ENCODE data around the gene SIRPB2. TPM values are rescaled to one million over a fixed set of nuclear protein-coding genes. Genes with fewer than 3 reads are reported as not detected.

The SIRPB2 gene
- total and polyA plus RNA-seq, 4 experiments from 2014 or later = not detected

DNA sequence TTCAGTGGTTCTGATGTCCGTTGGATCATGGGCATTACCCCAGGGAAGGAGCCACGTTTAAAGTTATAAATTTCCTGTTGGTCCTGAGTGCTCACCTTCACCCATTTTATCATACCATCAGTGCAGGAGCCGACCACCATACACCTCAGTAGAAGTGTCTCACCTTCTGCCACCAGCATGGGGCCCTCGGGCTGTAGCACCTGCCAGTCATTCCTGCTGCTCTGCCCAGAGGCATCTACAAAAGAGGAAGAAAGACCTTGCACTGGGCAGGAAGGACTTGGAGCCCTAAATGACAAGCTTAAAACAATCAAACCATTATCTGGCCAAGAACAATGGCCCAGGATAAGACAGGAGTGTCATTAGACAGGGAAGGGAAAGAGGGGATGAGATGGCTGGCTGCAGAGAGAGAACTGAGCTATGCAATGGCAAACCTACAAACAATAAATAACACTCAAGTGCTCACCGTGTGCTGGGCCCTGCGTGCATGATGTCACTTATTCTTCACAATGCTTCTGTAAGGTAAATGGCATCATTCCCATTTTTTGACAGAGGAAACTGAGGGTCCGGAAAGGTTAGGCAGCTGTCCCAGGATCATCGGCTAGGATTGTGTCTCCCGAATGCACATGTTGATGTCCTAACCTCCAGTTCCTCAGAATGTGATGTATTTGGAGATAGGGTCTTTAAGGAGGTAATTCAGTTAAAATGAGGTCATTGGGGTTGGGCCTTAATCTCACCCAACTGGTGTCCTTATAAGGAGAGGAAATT lies 11.2 kb downstream of the SIRPB2 start:
- Mint-ChIP-seq H3K36me3 (no peaks in the 10 kb centered on the region), H3K27me3 (peaks cover 33 to 34% of the 10 kb centered on the region in 2 donors)
- POLR2A ChIA-PET (ENCODE audit: partially characterized antibody) = no interaction called here

DNA sequence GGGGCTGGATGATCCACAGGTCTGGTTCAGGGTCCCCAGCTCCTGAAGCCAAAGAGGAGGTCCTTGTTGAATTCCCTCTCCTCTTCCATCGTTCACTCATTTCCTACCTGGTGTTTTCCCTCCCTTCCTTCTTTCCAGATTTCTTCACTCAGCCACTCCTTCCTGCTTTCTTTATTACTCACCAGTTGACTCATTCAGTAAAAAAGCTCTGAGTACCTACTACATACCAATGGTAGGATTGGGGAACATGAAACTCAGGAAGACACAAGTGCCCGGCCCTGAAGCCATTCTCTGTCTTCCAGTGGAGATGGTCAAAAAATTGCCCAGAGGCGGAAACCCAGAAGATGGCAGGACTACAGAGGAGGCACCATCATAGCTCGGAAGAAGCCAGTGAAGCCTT lies 12.7 kb downstream of the SIRPB2 start:
- no peaks in the 10 kb centered on the region for H3K36me3 ChIP-seq (ENCODE audit: insufficient read depth, low read length)
- no peaks in the 10 kb centered on the region for H3K36me3 Mint-ChIP-seq
- H3K27me3 Mint-ChIP-seq = peaks cover 19 to 21% of the 10 kb centered on the region in 2 donors

More for the DNA sequence above, 11.2 kb downstream of the SIRPB2 start:
- H3K27ac Mint-ChIP-seq = no peak overlapping the region
- H3K4me1 Mint-ChIP-seq = no peaks in the 10 kb centered on the region
- Histone ChIP-seq H3K27ac (ENCODE audit: low read depth, low read length) (no peak overlapping the region), H3K9me3 (ENCODE audit: control insufficient read depth in 1 of 2, low read length in 2 of 2) (no peaks in the 10 kb centered on the region), H3K27me3 (ENCODE audit: insufficient read depth, low read length) (peaks cover 4% of the 10 kb centered on the region), H3K36me3 (ENCODE audit: insufficient read depth, low read length) (no peaks in the 10 kb centered on the region), H3K4me1 (ENCODE audit: insufficient read depth, low read length) (no peaks in the 10 kb centered on the region), H3K4me3 (ENCODE audit: low read length in 2 of 2) (no peak overlapping the region)
- no peak overlapping the region for H3K4me3 Mint-ChIP-seq
- DNase-seq = no peak
- intact Hi-C loops (cut with micrococcal nuclease) = no loop called here
- CTCF ChIA-PET (ENCODE audit: partially characterized antibody) = interaction anchor here (1.0 kb wide), 1 partner anchor 297 kb away, joined by 3 read pairs; no protein-coding TSS in a partner anchor
- H3K9me3 Mint-ChIP-seq = peaks cover 0 to 3% (median 0%) of the 10 kb centered on the region in 8 donors

DNA sequence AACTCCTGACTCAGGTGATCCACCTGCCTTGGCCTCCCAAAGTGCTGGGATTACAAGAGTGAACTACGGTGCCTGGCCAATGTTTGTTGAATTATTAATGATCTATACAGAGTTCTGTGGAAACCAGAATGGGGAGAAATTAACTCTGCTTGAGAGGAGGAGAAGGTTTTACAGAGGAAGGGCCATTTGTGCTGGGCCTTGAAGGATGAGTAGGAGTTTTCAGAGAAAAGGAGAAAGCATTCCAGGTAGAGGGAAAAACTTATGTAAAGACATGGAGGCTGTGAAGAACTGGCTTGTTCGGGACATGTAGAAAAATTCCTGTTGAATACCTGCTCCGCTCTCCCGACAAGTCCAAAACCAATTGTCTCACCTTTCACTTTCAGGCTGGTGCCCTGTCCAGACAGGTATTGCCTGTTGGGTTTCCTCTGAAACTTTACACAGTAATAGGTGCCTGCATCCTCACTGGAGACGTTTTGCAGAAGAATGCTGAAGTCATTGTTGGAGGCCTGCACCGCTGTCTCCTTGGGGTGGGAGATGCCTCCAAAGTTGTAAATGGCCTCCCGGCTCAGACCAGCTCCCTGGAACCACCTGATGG lies 13.2 kb downstream of the SIRPB2 start:
- no peaks in the 10 kb centered on the region for H3K36me3 ChIP-seq (ENCODE audit: insufficient read depth, low read length)
- H3K27me3 Mint-ChIP-seq = peaks cover 16 to 17% of the 10 kb centered on the region in 2 donors
- intact Hi-C loops (cut with micrococcal nuclease) = no loop called here
- H3K9me3 ChIP-seq (ENCODE audit: control insufficient read depth in 1 of 2, low read length in 2 of 2) = no peaks in the 10 kb centered on the region
- no peaks in the 10 kb centered on the region for H3K36me3 Mint-ChIP-seq
- no peak overlapping the region for H3K27ac ChIP-seq (ENCODE audit: low read depth, low read length)
- no peaks in the 10 kb centered on the region for H3K4me1 ChIP-seq (ENCODE audit: insufficient read depth, low read length)
- H3K4me3 Mint-ChIP-seq = no peak overlapping the region
- no peaks in the 10 kb centered on the region for H3K4me1 Mint-ChIP-seq
- H3K4me3 ChIP-seq (ENCODE audit: low read length in 2 of 2) = no peak overlapping the region
- no peak for DNase-seq
- no peak overlapping the region for H3K27ac Mint-ChIP-seq
- ChIA-PET CTCF (ENCODE audit: partially characterized antibody) (no interaction called here), POLR2A (ENCODE audit: partially characterized antibody) (no interaction called here)
- H3K27me3 ChIP-seq (ENCODE audit: insufficient read depth, low read length) = peaks cover 4% of the 10 kb centered on the region
- no peaks in the 10 kb centered on the region for H3K9me3 Mint-ChIP-seq

More for the DNA sequence above, 12.7 kb downstream of the SIRPB2 start:
- ChIA-PET CTCF (ENCODE audit: partially characterized antibody) (no interaction called here), POLR2A (ENCODE audit: partially characterized antibody) (no interaction called here)
- H3K27ac ChIP-seq (ENCODE audit: low read depth, low read length) = no peak overlapping the region
- H3K4me1 Mint-ChIP-seq = no peaks in the 10 kb centered on the region
- peaks cover 4% of the 10 kb centered on the region for H3K27me3 ChIP-seq (ENCODE audit: insufficient read depth, low read length)
- no peaks in the 10 kb centered on the region for H3K9me3 Mint-ChIP-seq
- no peak overlapping the region for H3K4me3 Mint-ChIP-seq
- no peak overlapping the region for H3K4me3 ChIP-seq (ENCODE audit: low read length in 2 of 2)
- no peak for DNase-seq
- no peaks in the 10 kb centered on the region for H3K4me1 ChIP-seq (ENCODE audit: insufficient read depth, low read length)
- H3K9me3 ChIP-seq (ENCODE audit: control insufficient read depth in 1 of 2, low read length in 2 of 2) = no peaks in the 10 kb centered on the region
- intact Hi-C loops (cut with micrococcal nuclease) = no loop called here
- no peak overlapping the region for H3K27ac Mint-ChIP-seq

- no peaks in the 10 kb centered on the region for H3K36me3 ChIP-seq (ENCODE audit: insufficient read depth, low read length)
- DNase-seq = no peak
- H3K27me3 ChIP-seq (ENCODE audit: insufficient read depth, low read length) = no peaks in the 10 kb centered on the region
- H3K4me3 ChIP-seq (ENCODE audit: low read length in 2 of 2) = no peak overlapping the region
- H3K9me3 Mint-ChIP-seq = no peaks in the 10 kb centered on the region
- CTCF ChIA-PET (ENCODE audit: partially characterized antibody) = interaction anchor here (1.0 kb wide), 1 partner anchor 29 kb away, joined by 3 read pairs; no protein-coding TSS in a partner anchor
- peaks cover 7 to 14% of the 10 kb centered on the region in 2 donors for H3K27me3 Mint-ChIP-seq
- no peaks in the 10 kb centered on the region for H3K4me1 ChIP-seq (ENCODE audit: insufficient read depth, low read length)
- no peaks in the 10 kb centered on the region for H3K9me3 ChIP-seq (ENCODE audit: control insufficient read depth in 1 of 2, low read length in 2 of 2)
- no peaks in the 10 kb centered on the region for H3K4me1 Mint-ChIP-seq
- H3K27ac Mint-ChIP-seq = no peak overlapping the region
- H3K27ac ChIP-seq (ENCODE audit: low read depth, low read length) = no peak overlapping the region
- intact Hi-C loops (cut with micrococcal nuclease) = no loop called here
- no peaks in the 10 kb centered on the region for H3K36me3 Mint-ChIP-seq
- POLR2A ChIA-PET (ENCODE audit: partially characterized antibody) = no interaction called here
- H3K4me3 Mint-ChIP-seq = no peak overlapping the region
Measured at GRCh38 chr20:1474817-1475603, 16.2 kb downstream of the SIRPB2 start.

DNA sequence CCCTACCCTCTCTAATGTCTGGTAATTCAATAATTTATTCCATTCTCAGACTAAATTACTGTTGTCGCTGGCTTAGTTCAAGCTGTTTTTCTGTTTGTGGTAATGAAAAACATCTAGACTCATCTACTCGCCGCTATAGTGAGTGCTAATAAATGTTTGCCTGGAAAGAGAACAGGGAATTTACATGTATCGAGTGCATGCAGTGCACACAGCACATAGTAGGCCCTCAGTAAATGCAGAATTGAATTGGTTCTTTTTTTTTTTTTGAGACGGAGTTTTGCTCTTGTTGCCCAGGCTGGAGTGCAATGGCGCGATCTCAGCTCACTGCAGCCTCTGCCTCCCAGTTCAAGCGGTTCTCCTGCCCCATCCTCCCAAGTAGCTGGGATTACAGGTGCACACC lies 16.9 kb downstream of the SIRPB2 start:
- POLR2A ChIA-PET (ENCODE audit: partially characterized antibody) = no interaction called here

DNA sequence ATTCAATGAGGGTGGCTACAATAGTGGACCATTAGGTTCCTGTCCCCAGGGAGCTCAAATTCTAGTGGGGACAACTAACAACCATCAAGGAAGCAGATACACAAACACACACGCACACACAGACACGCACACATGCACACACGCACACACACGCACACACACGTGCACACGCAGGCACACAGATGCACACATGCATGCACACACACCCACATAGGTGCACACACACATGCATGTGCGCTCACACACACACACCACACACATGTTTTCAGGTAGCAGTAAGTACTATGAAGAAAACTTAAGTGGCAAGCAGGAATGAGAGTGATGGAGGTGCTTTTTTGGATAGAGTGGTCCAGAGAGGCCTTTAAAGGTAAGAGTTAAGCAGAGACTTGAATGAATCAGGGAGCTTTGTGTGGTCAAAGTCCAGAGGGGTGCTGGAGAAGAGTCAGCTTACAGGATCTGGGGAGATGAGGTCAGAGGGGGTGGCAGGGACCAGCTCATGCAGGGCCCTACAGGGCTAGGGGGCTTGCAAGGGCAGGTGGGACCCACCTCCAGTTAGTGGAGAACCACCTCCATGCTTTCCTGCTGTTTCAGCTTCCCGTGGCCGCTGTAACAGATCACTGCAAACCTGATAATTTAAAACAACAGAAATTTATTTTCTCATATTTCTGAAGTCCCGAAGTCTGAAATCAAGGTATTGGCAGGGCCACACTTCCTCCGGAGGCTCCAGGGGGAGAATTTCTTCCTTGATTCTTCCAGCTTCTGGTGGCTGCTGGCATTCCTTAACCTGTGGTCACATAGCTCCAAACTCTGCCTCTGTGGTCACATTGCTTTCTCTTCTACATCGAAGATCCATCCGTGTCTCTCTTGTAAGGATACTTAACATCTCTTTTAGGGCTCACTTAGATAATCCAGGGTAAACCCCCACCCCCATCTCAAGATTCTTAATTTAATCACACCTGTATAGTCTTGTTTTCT lies 17.7 kb downstream of the SIRPB2 start:
- ChIA-PET POLR2A (ENCODE audit: partially characterized antibody) (no interaction called here), CTCF (ENCODE audit: partially characterized antibody) (interaction anchor here (1.4 to 1.5 kb wide), 2 partner anchors 30 to 304 kb away, joined by 4 to 5 read pairs; no protein-coding TSS in a partner anchor)
- H3K27me3 Mint-ChIP-seq = peaks cover 8 to 15% of the 10 kb centered on the region in 2 donors

More for the DNA sequence above, 16.9 kb downstream of the SIRPB2 start:
- Mint-ChIP-seq H3K4me1 (no peaks in the 10 kb centered on the region), H3K36me3 (no peaks in the 10 kb centered on the region), H3K27ac (no peak overlapping the region), H3K27me3 (peaks cover 7 to 14% of the 10 kb centered on the region in 2 donors), H3K4me3 (no peak overlapping the region), H3K9me3 (no peaks in the 10 kb centered on the region)
- no peaks in the 10 kb centered on the region for H3K4me1 ChIP-seq (ENCODE audit: insufficient read depth, low read length)
- no peaks in the 10 kb centered on the region for H3K36me3 ChIP-seq (ENCODE audit: insufficient read depth, low read length)
- no peak for DNase-seq
- H3K9me3 ChIP-seq (ENCODE audit: control insufficient read depth in 1 of 2, low read length in 2 of 2) = no peaks in the 10 kb centered on the region
- no peak overlapping the region for H3K27ac ChIP-seq (ENCODE audit: low read depth, low read length)
- H3K27me3 ChIP-seq (ENCODE audit: insufficient read depth, low read length) = no peaks in the 10 kb centered on the region
- H3K4me3 ChIP-seq (ENCODE audit: low read length in 2 of 2) = no peak overlapping the region
- intact Hi-C loops (cut with micrococcal nuclease) = no loop called here
- CTCF ChIA-PET (ENCODE audit: partially characterized antibody) = interaction anchor here (1.4 to 1.5 kb wide), 2 partner anchors 29 to 303 kb away, joined by 4 to 5 read pairs; no protein-coding TSS in a partner anchor

More for the DNA sequence above, 17.7 kb downstream of the SIRPB2 start:
- Histone ChIP-seq H3K27me3 (ENCODE audit: insufficient read depth, low read length) (no peaks in the 10 kb centered on the region), H3K4me1 (ENCODE audit: insufficient read depth, low read length) (no peaks in the 10 kb centered on the region), H3K9me3 (ENCODE audit: control insufficient read depth in 1 of 2, low read length in 2 of 2) (no peaks in the 10 kb centered on the region), H3K27ac (ENCODE audit: low read depth, low read length) (no peak overlapping the region), H3K4me3 (ENCODE audit: low read length in 2 of 2) (no peak overlapping the region), H3K36me3 (ENCODE audit: insufficient read depth, low read length) (no peaks in the 10 kb centered on the region)
- DNase-seq = no peak
- H3K9me3 Mint-ChIP-seq = no peaks in the 10 kb centered on the region
- no peak overlapping the region for H3K4me3 Mint-ChIP-seq
- intact Hi-C loops (cut with micrococcal nuclease) = no loop called here
- H3K36me3 Mint-ChIP-seq = no peaks in the 10 kb centered on the region
- no peaks in the 10 kb centered on the region for H3K4me1 Mint-ChIP-seq
- peak overlapping the region in 1 of 7 donors; percentile 51 for H3K27ac Mint-ChIP-seq

Data from CD4-positive, alpha-beta memory T cell (primary cell).